ENCODE results near the gene TP53I13.
A peak's percentile ranks its signal among the peaks of the same experiment; 100 is the strongest.

TP53I13 gene

GRCh38 chr17:29581583-29582253 lies 13.2 kb downstream of the TP53I13 start:
- peak; percentile 71 for DNase-seq (ENCODE audit: low spot score)

DNA sequence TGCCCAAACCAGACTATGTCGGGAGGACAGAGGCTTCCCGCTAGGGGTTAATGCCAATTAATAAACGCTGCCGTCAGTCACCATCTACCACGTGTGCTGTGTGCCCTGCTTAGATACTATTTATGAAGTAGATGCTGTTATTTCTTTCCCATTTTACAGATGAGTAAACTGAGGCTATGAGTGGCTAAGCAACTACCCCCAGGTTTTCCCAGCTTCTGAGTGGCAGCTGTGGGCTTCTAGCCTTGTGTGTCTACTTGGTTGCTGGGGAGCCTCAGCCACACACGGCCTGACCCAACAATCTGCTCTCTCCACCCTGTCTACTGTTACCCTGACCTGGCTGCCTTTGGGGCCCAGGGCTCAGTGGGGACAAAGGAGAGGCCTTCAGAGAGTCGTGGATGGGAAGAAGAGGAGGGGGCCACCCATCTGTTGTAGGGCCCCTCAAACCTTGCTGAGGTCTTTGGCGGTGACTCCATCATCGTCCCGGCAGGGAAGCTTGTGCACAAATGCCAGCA lies 13.8 kb downstream of the TP53I13 start:
- DNase-seq (ENCODE audit: low spot score): no peak

GRCh38 chr17:29582772-29583171 lies 14.3 kb downstream of the TP53I13 start:
- peak; percentile 93 for DNase-seq (ENCODE audit: low spot score)

- DNase-seq (ENCODE audit: low spot score): peak; percentile 6
These were observed 15.1 kb downstream of the TP53I13 start for GRCh38 chr17:29583324-29584248.

GRCh38 chr17:29584452-29585079 lies 16.1 kb downstream of the TP53I13 start:
- peak; percentile 89 for DNase-seq (ENCODE audit: low spot score)

GRCh38 chr17:29585080-29585751 lies 16.7 kb downstream of the TP53I13 start:
- DNase-seq (ENCODE audit: low spot score): no peak

DNA sequence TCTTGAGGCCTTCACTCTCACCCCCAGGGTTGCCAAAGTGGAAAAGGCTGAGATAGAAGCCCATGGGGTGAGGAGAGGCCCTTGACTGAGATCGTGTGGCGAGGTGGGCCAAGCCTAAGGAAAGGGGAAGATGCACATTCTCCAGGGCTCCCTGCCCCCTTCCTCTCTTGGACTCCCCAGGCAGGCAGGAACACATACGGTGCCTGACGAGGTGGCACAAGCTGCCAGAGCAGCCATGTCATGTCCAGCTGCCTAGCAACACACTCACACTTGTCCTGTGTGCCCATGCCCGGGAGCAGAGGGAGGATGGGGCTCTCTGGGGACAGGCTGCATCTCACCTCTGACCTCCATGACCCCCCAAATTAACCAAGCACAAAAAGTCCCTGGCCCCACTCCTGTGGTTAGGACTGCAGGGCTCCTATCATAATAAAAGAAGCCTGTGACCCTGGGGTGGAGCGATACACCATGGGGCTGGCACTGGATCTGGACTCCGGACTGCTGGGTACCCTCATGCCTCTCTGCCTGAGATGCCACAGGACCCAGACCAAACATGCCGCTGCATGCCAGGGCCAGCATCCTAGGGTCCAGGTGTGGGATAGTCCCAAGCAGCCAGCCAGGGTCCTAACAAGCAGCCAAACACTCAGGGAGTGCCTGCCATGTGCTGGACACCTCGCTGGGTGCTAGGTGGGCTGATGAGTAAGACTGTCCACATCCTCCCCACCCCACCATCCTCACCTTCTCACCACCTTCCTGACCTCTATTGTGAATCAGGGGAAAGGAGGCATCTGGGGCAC lies 18.4 kb downstream of the TP53I13 start:
- DNase-seq (ENCODE audit: low spot score): no peak

DNA sequence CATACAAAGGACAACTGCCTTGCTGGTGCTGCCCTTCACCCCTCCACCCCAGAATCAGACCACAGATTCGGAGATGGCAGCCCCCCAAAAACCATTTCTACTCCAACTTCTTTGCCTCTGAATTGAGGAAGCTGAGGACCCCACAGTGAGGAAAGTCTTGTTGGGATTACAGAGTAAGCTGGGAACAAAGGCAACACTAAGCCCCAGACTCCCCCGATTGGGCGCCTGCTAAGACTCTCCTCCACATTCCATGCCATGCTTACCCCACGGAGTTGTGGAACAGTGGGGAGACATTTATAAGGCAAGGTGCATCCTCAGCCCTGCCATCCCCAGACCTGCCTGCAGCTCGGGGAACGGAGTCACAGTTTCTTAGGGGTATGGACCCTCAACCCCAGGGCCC lies 19.1 kb downstream of the TP53I13 start:
- DNase-seq (ENCODE audit: low spot score): no peak

DNA sequence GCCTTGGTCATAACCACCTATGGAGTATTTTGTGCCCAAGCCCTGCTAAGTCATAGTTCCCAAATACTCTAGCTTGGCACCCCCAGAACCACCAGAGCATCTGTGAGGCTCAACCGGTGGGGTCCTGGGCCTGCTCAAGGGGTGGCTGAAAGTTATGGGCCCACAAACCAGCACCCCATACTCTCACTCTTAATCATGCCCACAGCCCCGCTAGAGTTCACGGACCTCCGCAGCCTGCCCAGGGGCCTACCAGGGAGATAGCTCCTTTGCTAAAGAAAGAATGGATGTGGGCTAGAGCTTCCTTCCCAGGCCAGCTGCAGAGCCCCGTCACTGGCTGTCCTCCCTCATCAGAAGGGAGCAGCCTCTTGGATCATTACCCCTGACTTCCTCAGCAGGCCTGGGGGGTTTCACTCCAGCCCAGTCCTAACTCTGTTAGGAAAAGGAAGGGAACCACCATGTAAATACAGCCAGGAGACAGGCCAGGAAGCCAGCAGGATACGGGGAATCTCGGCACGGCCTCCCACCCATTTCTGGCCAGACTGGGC lies 19.6 kb downstream of the TP53I13 start:
- DNase-seq (ENCODE audit: low spot score): no peak

GRCh38 chr17:29588562-29589411 lies 20.3 kb downstream of the TP53I13 start:
- no peak for DNase-seq (ENCODE audit: low spot score)

GRCh38 chr17:29589524-29590410 lies 21.3 kb downstream of the TP53I13 start, which contains the start of gene GIT1:
Gene GIT1 (minus strand): TSS chr17:29589648. CDS start chr17:29589378, 270 bp downstream.
- peak; percentile 89 for DNase-seq (ENCODE audit: low spot score)

DNA sequence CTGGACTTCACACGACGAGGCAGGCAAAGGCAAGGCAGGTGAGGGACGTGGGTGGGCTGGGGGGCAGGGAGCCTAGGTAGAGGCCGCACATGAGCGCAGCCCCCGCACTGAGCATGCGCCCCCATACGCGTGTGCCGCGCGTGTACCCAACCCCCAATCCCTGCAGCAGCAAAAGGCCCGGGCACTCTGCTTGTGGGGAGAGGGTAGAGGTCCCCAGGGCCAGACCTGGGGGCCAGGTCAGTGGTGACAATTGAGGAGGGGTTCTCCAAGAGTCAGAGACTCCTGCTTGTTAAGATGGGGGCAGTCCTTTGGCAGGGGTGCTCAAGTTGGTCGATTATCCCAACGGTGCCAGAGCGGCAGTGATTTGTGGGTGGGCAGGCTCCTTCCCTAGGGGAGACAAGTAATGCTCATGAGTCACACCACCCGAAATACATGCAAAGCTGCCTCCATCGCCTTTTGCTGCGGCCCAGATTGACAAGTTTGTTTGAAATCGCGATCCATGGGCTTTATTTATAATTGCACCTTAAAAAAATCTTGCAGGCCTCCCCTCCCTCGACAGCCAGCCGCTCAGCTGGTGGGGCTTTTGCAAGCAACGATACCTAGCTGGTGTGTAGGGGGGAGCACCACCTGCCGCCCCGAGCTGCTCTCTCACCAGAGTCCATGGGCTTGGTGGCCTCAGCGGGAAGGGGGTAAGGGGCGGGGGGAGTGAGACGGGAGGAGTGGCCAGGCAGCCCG lies 22.1 kb downstream of the TP53I13 start:
- DNase-seq (ENCODE audit: low spot score): peak; percentile 64

DNA sequence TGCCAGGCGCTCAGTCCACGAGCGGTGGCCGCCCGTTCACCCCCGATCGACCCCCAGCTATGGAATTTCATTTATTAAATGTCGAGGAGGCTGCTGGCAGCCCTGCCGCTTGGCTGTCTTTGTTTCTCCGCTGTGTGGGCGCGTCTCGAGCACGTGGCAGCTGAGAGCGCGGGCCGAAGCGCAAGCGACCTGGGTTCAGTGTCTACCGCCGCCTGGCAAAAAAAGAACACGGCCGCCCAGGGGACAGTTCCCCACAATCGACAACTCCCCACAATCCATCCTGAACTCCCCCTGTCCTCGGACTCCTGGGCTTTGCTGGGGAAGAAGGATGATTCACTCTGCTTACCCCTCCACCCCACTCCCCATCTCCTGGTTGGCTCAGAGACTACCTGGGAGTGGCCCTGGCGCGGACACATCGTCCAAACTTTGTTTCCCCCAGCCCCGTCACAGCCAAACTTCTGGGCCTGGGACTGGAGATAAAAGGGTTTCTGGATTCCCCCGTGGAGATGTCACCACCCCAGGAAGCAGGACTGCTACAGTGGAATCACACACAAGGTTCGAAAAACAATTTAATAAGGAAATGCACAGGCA lies 22.7 kb downstream of the TP53I13 start:
- no peak for DNase-seq (ENCODE audit: low spot score)

GRCh38 chr17:29591737-29592608 lies 23.5 kb downstream of the TP53I13 start:
- DNase-seq (ENCODE audit: low spot score): peak; percentile 91

DNA sequence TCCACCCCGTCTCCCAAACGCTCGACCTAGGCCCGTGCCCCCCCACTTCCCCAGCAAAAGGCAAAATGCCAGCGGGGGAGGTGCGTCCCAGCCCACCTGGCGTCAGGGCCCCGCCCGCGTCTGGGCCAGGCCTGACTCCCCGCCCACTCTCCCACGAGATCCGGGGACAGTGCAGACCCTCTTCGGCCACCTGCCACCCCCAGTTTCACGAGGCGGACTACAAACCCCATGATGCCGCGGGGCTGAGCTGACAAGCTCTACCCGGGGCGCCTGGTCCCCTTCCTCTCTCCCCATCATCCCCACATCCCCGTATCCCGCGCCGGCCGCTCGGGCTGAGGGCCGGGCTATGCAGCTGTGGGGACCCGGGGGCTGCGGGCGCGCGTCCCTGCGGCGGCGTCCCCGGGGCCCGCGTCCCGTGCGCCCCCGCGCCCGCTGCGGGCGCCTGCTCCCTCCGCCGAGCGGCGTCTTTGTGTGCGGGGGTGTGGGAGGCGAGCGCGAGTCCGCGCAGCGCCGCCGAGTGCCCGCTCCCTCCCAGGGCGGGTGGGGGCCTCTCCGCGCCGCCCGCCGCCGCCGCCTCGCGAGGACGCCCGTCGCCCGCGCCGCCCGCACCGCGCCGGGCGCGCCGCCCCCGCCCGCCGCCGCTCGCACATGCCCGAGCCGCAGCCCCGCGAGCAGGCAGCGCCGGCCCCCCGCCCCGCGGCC lies 24.5 kb downstream of the TP53I13 start, which contains the start of gene ANKRD13B:
Gene ANKRD13B, plus strand, starts transcription at position 283 of the 702 bp plus-strand sequence. CDS start 490 bp downstream, outside the sequence.
- peak; percentile 81 for DNase-seq (ENCODE audit: low spot score)

Measured in Ammon's horn (tissue), 1 donor.